Posterior vena cava (tissue), 2 donors: ENCODE data around the gene SMG9. TPM values are rescaled to one million over a fixed set of nuclear protein-coding genes. Genes with fewer than 3 reads are reported as not detected.

Experiments used
- DNase-seq: peaks from one replicate; pipeline ENCODE4 v3.0.0-alpha.2; 2020; ENCODE audit warnings: low spot score
- intact Hi-C, 2 donors: fragments of 100-400 bp; cut with DNase I; formaldehyde crosslinking; loops; one replicate each; pipeline versions ENCODE4 v1.14.1 to v1.14.2; 2022 to 2023
- total RNA-seq, 2 donors: library from RNA; stranded (reverse); fragmentation: NEBNext Ultra II Directional; extraction: Animal tissue kit (Norgen Biotek cat#: 25700); gene quantifications; one replicate each; pipeline ENCODE4 v1.2.1, GENCODE V29; 2021
- donor health status: DM: yes; HTN: yes; CAD: no.
- donor health status: DM: yes; HTN: yes; CAD: no.

The SMG9 gene
- total RNA-seq, 2 donors from 2014 or later, result 35.3 to 40.4 TPM

DNA sequence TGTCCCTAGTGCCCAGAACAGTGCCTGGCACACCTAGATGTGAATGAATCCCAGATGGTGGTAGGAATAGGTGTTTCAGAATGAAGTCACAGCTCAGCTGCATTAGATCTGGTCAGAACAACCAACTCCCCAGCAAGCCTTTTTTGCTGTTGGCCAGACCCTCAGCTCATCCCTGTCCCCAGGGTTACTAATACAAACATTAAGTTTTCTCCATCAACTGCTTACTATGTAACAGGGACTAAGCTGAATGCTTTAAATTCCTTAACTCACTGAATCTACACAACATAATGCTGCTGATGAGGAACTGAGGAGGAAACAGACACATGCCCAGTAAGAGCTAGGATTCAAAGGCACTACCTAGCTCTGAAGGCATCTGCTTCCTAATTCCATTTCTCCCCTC is 18.8 kb downstream of the SMG9 start:
- intact Hi-C loops, result no loop called here
- no peak for DNase-seq

DNA sequence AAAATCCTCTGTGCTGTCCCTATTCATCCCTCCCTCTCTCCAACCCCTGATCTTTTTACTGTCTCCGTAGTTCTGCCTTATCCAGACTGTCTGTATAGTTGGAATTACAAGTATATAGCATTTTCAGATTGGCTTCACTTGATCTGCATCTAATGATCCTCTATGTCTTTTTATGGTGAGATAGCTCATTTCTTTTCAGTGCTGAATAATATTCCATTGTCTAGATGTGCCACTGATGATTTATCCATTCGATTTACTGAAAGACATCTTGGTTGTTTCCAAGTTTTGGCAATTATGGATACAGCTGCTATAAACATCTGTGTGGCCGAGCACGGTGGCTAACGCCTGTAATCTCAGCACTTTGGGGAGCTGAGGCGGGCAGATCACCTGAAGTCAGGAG is 19.7 kb downstream of the SMG9 start:
- DNase-seq, result no peak
- intact Hi-C loops, result no loop called here

DNA sequence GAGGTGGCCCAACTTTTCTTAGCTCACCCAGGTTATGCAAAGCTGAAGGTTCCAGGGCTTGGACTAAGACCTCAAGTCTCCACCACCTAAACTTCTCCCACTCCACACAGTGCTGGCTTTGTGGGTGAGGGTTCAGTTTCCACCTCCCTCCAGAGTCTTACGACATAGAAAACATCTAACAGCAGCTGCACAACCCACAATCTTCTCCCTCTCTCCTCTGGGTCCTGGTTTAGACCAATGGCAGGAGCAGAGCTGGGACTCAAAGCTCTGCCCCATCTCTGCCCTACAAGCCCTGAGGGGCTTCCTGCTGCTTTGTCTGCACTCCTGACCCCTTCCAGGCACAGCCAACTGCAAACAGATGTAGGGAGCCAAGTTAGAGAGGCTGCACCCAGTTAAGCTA is 22.9 kb downstream of the SMG9 start:
- no peak for DNase-seq
- intact Hi-C loops, result no loop called here

DNA sequence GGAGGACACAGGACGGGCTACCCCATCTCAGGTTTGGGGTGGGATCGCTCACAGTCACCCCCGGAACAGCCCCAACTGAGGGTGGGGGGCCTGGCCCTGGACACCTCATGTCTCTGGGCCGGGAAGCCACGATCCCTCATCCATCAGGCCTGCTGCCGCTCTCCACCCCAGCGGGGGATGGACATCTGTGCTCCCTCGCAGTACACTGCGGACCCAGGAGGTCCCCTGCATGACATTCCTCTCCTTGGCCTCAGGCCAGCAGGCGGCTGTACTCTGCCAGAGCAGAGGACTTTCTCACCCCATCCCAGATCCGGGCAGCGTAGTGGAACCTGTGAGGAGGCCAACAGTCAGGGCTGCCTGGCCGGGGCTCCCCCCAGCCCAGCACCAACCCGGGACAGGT is 23.4 kb downstream of the SMG9 start:
- no peak for DNase-seq
- intact Hi-C loops, result no loop called here

DNA sequence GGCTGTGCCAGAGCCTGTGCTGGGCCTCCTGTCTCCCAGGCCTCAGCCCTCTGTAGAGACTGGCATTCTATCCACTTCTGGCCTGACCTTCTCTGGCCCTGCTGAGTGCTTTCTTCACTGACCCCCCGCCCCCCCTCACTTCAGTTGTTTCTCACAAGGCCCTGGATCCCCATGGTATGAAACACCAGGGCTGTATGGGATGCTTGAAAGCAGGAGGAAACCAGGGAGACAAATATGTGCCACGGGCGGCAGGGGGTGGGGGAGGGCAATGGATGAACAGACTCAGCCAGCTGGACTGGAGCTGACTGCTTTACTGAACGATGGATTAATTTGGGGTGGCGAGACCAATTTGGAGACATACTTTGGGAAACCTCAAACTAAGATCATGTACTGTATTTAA is 24.8 kb downstream of the SMG9 start:
- intact Hi-C loops, result no loop called here
- no peak for DNase-seq

DNA sequence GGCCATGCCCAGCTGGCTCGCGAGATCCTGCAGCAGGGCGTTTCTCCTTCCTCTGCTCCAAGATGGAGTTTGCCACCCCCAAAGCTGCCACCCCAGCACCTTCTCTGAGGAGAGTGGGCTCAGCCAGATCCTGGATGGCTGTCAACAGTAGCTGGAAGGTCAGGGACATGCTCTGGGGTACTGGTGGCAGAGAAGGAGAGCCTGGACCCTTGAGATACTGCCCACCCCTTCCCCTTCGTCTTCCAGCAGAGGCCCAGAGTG is 27.2 kb downstream of the SMG9 start:
- DNase-seq, result no peak
- intact Hi-C loops, result no loop called here

DNA sequence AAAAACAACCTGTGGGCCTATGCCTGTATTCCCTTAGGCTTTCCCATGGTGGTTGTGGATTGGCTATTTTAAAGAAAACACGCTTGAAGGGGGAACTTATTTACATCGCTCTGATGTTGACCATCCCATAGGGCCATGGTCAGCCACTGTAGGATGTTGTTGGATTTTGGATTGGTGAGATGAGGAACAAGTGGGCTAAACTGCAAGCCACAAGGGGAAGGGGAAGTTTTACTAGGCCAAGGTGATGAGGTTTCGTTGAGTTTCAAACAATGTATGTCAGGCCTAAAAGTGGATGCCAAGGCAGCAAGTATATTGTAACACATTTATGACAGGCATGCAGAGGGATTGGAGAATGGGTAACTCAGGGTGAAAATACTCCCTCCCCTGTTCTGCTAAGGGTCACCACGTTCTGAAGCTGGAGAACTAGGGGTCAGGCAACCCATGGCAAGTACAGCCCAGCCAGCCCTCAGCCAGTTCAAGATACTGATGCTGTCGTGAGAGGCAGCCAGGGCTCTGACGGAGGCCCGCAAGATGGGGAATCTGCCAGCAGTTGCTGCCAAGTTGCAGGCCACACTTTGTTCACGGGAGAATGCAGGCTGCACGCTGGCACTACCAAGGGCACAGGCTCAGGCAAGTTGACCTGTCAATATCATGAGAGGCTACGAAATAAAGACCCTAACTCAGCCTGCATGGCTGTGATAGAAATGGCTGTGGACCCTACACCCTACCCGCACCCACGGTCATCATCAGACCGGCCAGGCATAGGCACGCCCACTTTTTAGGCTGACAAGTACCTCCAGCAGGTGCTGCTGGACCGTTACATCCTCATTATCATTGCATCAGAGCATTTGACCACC is 27.8 kb downstream of the SMG9 start:
- no peak for DNase-seq
- intact Hi-C loops, result no loop called here

DNA sequence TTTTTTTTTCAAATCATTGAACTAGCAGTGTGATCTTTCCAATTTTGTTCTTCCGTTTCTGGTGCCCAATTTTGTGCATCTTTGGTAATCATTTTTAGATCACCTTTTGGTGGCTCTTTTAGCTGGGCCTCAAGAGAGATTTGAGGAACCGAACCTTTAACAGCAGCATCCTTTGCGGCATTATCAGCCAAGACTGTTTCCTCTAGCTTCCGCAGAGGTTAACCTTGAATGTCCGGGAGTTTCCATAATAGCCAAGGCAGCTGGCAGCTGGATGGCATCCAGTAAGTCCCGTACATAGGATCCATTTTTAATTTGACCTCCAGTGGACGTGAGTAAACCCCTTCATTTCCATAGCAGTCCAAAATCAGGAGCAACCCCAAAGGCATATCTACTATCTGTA is 29.3 kb downstream of the SMG9 start:
- no peak for DNase-seq
- intact Hi-C loops, result no loop called here

DNA sequence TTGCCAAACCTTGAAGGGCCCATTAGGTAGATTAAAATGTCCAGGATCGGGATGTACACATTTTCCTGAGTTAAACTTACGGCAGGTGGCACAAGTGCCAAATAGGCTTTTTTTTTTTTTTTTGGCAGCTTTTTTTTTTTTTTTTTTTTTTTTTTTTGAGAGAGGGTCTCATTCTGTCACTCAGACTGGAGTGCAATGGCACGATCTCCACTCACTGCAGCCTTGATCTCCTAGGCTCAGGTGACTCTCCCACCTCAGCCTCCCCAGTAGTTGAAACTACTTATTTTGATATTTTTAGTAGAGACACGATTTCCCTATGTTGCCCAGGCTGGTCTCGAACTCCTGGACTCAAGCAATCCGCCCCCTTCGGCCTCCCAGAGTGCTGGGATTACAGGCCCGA is 29.9 kb downstream of the SMG9 start:
- intact Hi-C loops, result no loop called here
- DNase-seq, result no peak

DNA sequence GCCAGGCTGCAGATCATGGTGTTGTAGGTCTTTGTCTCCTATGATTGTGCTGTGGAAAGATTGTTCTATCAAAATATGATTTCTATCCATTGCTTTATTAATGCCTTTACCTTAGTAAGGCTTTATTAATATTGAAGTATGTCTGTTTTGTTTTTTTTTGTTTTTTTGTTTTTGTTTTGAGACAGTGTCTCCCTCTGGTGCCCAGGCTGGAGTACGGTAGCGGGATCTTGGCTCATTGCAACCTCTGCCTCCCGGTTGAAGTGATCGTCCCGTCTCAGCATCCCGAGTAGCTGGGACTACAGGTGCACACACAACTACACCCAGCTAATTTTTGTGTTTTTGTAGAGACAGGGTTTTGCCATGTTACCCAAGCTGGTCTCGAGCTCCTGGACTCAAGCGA is 31.2 kb downstream of the SMG9 start:
- DNase-seq, result no peak
- intact Hi-C loops, result no loop called here

DNA sequence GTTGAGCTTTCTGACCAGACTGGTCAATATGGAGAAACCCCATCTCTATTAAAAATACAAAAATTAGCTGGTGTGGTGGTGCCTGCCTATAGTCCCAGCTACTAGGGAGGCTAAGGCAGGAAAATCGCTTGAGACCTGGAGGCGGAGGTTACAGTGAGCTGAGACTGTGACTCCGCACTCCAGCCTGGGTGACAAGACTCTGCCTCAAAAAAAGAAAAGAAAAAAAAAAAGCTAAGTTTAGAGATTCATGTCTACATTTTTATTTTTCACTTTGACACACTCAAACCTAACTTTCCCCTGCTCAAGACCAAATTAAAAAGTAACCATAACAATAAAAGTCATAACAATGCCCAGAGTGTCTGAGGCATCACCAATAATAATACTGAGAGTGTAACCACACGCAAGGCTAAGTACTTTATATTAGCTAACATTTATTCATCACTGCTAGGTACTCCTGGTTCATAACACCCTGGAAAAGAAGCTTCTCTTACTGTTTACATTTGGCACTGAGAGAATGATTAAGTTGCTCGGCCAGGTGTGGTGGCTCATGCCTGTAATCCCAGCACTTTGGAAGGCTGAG is 33.2 kb downstream of the SMG9 start:
- intact Hi-C loops, result no loop called here
- no peak for DNase-seq

DNA sequence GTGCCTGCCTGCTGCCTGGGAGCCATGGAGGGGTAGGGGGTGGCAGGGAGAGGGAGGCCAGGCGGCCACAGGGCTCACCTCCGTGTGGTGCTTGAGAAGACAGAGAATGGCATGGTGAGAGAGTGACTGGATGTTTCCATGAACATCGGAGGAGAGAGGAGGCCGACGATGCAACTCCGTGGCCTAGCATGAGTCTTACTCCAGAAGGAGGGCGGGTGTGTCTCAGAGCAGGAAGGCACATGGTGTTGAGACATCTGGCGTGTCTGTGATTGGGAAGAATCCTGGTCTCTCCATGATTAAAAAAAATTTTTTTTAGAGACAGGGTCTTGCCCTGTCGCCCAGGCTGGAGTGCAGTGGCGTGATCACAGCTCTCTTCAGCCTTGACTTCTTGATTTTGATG is 33.8 kb downstream of the SMG9 start:
- DNase-seq, result no peak
- intact Hi-C loops, result no loop called here

DNA sequence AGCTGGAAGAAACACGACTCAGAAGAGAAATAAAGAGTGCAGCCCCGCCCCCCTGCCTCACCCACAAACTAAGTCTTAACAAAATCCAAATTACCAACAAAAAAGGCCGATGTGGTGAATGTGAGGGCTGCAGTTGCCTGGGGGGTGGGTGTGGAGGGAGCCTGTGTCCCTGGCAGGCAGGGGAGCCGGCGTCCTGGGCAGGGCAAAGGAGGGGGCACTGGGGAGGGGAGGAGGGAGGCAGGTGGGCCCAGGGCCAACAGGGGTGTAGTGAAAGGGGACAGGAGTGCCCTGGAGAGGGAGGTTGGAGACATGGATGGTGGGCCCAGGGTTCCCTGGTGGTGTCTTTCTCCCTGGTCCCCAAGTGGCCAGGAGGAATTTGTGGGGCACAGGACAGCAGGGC is 34.8 kb downstream of the SMG9 start:
- intact Hi-C loops, result no loop called here
- DNase-seq, result no peak

DNA sequence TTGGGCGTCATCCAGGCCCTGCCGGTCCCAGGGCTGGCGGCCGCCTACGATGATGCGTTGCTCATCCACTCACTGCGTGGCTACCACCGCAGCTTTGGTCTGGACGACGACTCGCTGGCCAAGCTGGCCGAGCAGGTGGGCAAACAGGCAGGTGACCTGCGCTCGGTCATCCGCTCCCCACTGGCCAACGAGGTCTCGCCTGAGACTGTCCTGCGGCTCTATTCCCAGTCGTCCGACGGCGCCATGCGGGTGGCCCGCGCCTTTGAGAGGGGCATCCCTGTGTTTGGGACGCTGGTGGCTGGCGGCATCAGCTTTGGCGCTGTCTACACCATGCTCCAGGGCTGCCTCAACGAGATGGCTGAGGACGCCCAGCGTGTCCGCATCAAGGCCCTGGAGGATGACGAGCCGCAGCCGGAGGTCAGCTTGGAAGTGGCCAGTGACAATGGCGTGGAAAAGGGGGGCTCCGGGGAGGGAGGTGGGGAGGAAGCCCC is 35.3 kb downstream of the SMG9 start:
- intact Hi-C loops, result no loop called here
- no peak for DNase-seq

DNA sequence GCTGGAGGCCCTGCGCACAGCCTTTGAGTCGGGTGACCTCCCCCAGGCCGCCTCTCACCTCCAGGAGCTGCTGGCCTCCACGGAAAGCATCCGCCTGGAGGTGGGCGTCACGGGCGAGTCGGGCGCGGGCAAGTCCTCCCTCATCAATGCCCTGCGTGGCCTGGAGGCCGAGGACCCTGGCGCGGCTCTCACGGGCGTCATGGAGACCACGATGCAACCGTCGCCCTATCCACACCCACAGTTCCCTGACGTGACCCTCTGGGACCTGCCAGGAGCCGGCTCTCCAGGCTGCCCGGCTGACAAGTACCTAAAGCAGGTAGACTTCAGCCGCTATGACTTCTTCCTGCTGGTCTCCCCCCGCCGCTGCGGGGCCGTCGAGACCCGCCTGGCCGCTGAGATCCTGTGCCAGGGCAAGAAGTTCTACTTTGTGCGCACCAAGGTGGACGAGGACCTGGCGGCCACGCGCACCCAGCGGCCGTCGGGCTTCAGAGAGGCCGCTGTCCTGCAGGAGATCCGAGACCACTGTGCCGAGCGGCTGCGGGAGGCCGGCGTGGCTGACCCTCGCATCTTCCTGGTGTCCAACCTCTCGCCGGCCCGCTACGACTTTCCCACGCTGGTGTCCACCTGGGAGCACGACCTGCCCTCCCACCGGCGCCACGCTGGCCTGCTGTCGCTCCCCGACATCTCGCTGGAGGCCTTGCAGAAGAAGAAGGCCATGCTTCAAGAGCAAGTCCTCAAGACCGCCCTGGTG is 36.0 kb downstream of the SMG9 start:
- intact Hi-C loops, result no loop called here
- peak; percentile 75 for DNase-seq

DNA sequence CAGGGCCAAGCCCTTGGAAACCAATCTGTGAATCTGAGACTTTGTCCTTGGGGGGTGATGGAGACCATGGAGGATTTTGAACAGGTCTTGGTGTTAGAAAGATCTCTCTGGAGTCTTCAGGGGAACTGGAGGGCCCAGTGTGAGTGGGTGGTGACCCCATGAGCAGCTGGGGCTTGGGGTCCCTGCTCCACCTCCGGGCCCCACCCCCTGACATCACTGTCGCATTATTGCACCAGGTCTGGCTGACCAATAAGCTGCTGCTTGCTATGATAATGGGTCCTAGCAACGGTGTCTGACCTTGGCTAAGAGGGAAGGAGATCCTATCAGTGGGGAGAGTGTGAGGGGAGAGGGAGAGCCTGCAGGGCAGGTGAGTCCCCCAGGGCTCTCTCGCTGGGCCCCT is 39.0 kb downstream of the SMG9 start, which contains the start of gene IRGC:
TSS of gene IRGC (plus strand) at position 301 of the 400 bp plus-strand sequence. CDS start 2,483 bp downstream, outside the sequence.
- intact Hi-C loops, result no loop called here
- no peak for DNase-seq

DNA sequence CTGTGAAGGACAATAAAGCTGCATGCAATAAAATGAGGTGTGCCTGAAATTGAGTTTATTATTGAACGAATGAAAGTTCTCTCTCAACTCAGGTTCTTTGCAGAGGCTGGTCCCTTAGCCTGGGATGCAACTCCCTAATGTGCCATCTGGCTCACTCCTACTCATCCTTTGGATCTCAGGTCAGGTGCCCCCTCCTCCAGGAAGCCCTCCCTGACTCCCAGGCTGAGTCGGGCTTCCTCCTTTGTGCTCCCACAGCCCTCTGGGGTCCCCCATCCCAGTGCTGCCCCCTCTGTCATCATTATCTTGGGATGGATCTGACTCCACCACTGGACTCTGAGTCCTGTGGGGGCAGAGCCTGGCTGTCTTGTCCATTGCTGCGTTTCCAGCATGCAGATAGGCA is 41.6 kb downstream of the SMG9 start:
- intact Hi-C loops, result no loop called here
- DNase-seq, result no peak

DNA sequence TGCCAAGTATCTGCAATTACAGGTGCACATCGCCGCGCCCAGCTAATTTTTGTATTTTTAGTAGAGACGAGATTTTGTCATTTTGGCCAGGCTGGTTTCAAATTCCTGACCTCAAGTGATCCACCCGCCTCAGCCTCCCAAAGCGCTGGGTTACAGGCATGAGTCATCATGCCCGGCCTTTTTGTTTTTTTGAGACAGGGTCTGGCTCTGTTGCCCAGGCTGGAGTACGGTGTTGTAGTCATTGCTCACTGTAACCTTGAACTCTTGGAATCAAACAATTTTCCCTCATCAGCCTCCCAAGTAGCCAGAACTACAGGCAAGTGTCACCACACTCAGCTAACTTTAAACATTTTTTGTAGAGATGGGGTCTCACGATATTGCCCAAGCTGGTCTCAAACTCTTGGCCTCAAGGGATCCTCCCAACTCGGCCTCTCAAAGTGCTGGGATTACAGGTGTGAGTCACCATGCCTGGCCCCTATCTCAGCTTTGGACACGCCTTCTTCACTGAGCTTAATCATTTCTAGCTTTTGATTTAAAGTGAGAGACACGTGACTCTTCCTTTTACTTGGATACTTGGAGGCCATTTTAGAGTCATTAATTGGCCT is 42.9 kb downstream of the SMG9 start:
- DNase-seq, result no peak
- intact Hi-C loops, result no loop called here

DNA sequence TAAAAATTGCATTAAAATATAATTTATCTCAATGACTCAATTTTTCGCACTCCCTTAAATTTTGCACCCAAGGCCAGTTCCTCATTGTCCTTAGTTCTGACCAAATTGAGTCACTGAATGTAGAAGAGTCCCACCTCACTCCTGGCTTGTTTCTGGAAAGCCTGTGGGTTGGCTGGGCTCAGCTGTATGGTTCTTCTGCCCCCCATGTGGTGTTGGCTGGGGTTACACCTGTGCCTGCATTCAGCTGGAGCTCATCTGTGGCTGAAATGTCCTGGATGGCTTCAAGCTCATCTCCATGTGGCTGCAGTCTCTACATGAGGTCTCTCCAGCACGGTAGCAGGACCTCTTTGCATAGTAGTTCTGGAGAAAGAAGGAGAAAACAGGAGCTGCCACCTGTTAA is 46.0 kb downstream of the SMG9 start:
- no peak for DNase-seq
- intact Hi-C loops, result no loop called here

DNA sequence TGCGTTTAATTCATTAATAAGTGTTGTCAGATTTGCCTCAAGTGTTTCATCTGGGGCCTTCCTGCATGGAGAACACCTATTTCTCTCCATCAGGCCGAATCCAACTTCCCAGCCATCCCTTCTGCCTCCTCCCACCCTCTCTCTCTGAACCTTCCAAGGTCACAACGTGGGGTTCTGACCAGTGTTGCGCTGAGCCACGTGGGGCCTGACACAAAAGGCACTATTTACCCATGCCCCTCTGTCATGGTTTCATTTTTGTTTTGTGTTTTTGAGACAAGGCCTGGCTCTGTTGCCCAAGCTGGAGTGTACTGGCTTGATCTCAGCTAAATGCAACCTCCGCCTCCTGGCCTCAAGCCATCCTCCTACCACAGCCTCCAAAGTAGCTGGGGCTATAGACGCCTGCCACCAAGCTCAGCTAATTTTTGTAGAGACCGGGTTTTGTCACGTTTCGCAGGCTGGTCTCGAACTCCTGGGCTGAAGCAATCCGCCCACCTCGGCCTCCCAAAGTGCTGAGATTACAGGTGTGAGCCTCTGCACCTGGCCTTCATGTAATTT is 47.5 kb downstream of the SMG9 start:
- no peak for DNase-seq
- intact Hi-C loops, result no loop called here
